ENCODE measurements around the gene CCNYL1.
"Not testable (repeated sequence)": the region's sequence is repeated elsewhere in the genome, so short reads cannot be mapped to it uniquely, and the experiment has no call there.

The CCNYL1 gene

GRCh38 chr2:207688597-207688996, 22.8 kb upstream of the CCNYL1 start:
- ATAC-seq (replicated peaks) (no peak), DNase-seq (no peak)

GRCh38 chr2:207690845-207691461, 20.5 kb upstream of the CCNYL1 start:
- H3K36me3 Mint-ChIP-seq (ENCODE audit: insufficient read depth); DNase-seq; H3K27ac Mint-ChIP-seq; H3K9me3 Mint-ChIP-seq; H3K27me3 Mint-ChIP-seq; H3K4me3 Mint-ChIP-seq; ATAC-seq (replicated peaks); H3K4me1 Mint-ChIP-seq (ENCODE audit: low read depth in 2 of 2): not testable (repeated sequence)

More at GRCh38 chr2:207688597-207688996, 22.8 kb upstream of the CCNYL1 start:
- H3K27me3 Mint-ChIP-seq = peaks cover 0 to 6% of the 10 kb centered on the region in 2 donors
- no peaks in the 10 kb centered on the region for H3K9me3 Mint-ChIP-seq
- H3K36me3 Mint-ChIP-seq (ENCODE audit: insufficient read depth) = no peaks in the 10 kb centered on the region
- no peak overlapping the region for H3K27ac Mint-ChIP-seq
- peaks cover 0 to 3% of the 10 kb centered on the region in 2 donors for H3K4me1 Mint-ChIP-seq (ENCODE audit: low read depth in 2 of 2)
- no peak overlapping the region for H3K4me3 Mint-ChIP-seq

DNA sequence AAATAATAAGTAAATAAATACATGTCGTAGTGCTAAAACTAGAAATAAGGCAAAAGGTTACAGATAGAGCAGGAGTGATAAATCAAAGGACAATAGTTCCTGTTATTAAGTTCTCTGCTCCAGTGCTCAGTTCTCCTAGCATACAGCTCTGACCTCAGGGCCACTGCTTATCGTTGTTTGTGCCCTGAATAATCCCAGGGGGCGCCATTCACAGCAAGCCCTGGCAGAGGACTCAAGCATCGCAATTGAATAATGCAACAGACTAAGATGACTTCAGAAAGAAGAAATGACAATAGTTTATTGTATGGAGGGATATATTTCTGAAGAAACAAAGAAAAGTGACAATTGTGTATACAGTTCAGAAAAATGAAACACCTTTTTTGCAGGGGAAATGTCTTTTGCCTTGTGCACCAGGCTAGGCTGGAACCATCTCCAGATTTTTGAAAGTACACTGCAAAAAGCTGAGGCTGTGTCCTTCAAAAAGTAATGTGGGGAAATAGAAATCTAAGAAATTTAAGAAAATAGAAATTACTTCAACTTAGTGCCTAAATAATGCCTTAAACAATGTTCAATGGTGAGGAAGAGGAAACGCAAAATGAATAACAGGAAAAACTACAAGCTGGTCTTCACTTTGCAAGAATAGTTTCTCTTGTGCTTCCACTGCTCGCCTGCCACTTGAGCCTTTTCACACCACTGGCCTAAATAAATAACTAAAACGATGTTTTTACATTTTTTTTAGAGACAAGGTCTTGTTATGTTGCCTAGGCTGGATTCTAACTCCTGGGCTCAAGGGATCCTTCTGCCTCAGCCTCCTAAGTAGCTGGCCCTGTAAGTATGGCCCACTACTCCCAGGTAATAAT, 19.0 kb upstream of the CCNYL1 start:
- peaks cover 0 to 5% of the 10 kb centered on the region in 2 donors for H3K27me3 Mint-ChIP-seq
- H3K9me3 Mint-ChIP-seq = no peaks in the 10 kb centered on the region
- peaks cover 0 to 3% of the 10 kb centered on the region in 2 donors for H3K4me1 Mint-ChIP-seq (ENCODE audit: low read depth in 2 of 2)
- H3K27ac Mint-ChIP-seq = no peak overlapping the region
- H3K4me3 Mint-ChIP-seq = no peak overlapping the region
- peak; percentile 31 to 44 (median 44) for DNase-seq
- ATAC-seq (replicated peaks) = peak; percentile 69
- no peaks in the 10 kb centered on the region for H3K36me3 Mint-ChIP-seq (ENCODE audit: insufficient read depth)

DNA sequence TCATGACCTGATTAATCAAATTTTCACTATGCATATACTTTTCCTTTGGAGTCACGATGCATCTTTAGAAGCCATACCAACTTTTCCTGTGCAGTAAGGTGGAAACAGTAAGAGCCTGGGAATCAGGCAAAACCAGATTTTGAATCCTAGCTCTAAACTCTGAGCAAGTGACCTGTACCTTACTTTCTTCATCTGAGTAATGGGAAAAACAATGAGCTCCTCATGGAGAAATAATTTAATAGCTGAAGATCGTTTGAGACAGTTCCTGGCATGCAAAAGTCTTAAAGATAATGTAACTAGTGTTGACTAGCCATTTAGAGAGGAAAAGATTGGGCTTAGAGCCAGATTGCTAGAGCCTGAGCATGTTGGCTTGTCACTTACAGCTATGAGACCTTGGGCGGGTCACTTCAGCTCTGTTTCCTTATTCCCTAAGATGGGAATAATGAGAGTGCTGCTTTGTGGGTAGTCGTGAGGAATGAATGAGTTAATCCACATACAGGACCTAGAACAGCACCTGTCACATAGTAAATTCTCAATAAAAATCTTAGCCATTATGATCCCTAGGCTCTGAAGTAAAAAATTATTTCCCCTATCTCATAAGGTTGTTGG, 17.7 kb upstream of the CCNYL1 start:
- Mint-ChIP-seq H3K9me3 (no peaks in the 10 kb centered on the region), H3K27me3 (peaks cover 0 to 13% of the 10 kb centered on the region in 2 donors), H3K4me3 (no peak overlapping the region), H3K36me3 (ENCODE audit: insufficient read depth) (no peaks in the 10 kb centered on the region), H3K4me1 (ENCODE audit: low read depth in 2 of 2) (peaks cover 0 to 3% of the 10 kb centered on the region in 2 donors), H3K27ac (no peak overlapping the region)
- ATAC-seq (replicated peaks) = no peak
- DNase-seq = no peak

DNA sequence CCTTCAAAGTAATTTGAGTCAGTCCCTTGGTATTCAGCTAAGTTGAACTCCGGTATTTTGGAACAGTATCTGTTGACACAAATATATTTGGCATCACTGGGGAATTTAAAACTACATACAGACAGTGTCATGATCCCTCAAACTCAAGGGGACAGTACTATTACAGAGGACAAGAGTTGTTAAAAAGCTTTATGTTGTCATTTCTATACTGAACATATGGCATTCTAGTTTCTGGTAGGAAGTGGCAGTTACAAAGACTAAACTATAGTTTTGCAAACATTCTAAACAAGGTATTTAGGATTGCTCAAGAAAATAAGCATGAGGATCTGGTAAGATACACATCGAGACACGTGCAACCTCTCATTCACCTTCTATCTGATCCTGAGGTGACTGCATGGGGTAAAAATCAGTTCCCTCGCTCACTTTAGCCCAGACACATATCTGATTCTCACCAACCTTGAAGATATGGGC, 16.6 kb upstream of the CCNYL1 start:
- Mint-ChIP-seq H3K27me3 (peaks cover 0 to 16% of the 10 kb centered on the region in 2 donors), H3K4me1 (ENCODE audit: low read depth in 2 of 2) (peaks cover 0 to 3% of the 10 kb centered on the region in 2 donors), H3K4me3 (no peak overlapping the region), H3K27ac (no peak overlapping the region), H3K36me3 (ENCODE audit: insufficient read depth) (no peaks in the 10 kb centered on the region), H3K9me3 (no peaks in the 10 kb centered on the region)
- ATAC-seq (replicated peaks) (no peak), DNase-seq (no peak)

DNA sequence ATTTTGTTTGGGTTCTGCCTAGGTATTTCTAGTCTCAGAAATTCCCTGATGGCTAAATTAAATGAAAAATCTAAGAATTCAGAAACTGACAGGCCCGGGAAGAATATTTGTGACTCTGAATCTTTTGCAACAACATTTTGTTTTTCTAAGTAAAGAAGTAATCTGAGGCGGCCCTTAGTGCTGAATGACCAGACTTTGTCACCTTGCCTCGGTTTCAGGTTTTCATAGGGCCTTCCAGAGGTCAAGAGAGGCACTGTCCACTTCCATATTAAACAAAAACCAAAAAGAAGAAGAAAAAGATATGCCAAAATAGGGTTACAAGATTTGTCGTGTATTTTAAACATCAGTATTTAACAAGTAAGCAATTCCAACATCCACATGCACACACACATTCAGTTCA, 16.1 kb upstream of the CCNYL1 start:
- no peaks in the 10 kb centered on the region for H3K9me3 Mint-ChIP-seq
- no peak overlapping the region for H3K27ac Mint-ChIP-seq
- no peak for DNase-seq
- H3K27me3 Mint-ChIP-seq = peaks cover 0 to 16% of the 10 kb centered on the region in 2 donors
- peaks cover 0 to 3% of the 10 kb centered on the region in 2 donors for H3K4me1 Mint-ChIP-seq (ENCODE audit: low read depth in 2 of 2)
- ATAC-seq (replicated peaks) = no peak
- no peaks in the 10 kb centered on the region for H3K36me3 Mint-ChIP-seq (ENCODE audit: insufficient read depth)
- no peak overlapping the region for H3K4me3 Mint-ChIP-seq

GRCh38 chr2:207696911-207697310, 14.5 kb upstream of the CCNYL1 start:
- not testable (repeated sequence) for H3K27ac Mint-ChIP-seq; H3K36me3 Mint-ChIP-seq (ENCODE audit: insufficient read depth); DNase-seq; H3K4me3 Mint-ChIP-seq; H3K9me3 Mint-ChIP-seq; ATAC-seq (replicated peaks); H3K4me1 Mint-ChIP-seq (ENCODE audit: low read depth in 2 of 2)
- peaks cover 0 to 16% of the 10 kb centered on the region in 2 donors for H3K27me3 Mint-ChIP-seq

- ATAC-seq (replicated peaks) (no peak), DNase-seq (no peak)
- Mint-ChIP-seq H3K4me1 (ENCODE audit: low read depth in 2 of 2) (no peaks in the 10 kb centered on the region), H3K27ac (no peak overlapping the region), H3K27me3 (peaks cover 0 to 16% of the 10 kb centered on the region in 2 donors), H3K36me3 (ENCODE audit: insufficient read depth) (no peaks in the 10 kb centered on the region), H3K9me3 (no peaks in the 10 kb centered on the region), H3K4me3 (no peak overlapping the region)
Measured at GRCh38 chr2:207697411-207697810, 14.0 kb upstream of the CCNYL1 start.

- DNase-seq = no peak
Measured at GRCh38 chr2:207698301-207698700, 13.1 kb upstream of the CCNYL1 start.

DNA sequence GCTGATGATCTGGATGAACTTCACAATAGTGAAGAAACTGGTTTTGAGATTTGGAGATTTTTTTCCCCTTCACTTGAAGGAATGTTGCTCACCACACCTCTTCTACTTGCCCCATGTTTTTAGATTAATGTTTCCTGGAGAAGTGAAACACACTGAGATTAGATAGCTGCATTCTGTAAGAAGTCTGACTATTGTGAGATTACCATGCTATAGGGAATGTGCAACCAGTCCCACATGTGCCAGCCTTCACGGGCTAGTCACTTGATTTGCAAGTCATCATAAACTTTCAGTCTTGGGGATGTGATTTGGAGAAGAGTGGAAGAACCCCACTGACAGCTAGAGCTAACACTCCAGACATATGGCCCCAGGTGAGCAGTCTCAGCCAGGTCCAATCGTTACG, 7.4 kb upstream of the CCNYL1 start:
- ATAC-seq (replicated peaks) = no peak
- DNase-seq = no peak
- Mint-ChIP-seq H3K36me3 (ENCODE audit: insufficient read depth) (no peaks in the 10 kb centered on the region), H3K9me3 (no peaks in the 10 kb centered on the region), H3K27ac (no peak overlapping the region), H3K4me3 (no peak overlapping the region), H3K27me3 (peaks cover 0 to under 1% of the 10 kb centered on the region in 2 donors), H3K4me1 (ENCODE audit: low read depth in 2 of 2) (no peaks in the 10 kb centered on the region)

More at GRCh38 chr2:207698301-207698700, 13.1 kb upstream of the CCNYL1 start:
- no peaks in the 10 kb centered on the region for H3K4me1 Mint-ChIP-seq (ENCODE audit: low read depth in 2 of 2)
- no peak overlapping the region for H3K4me3 Mint-ChIP-seq
- H3K27ac Mint-ChIP-seq = no peak overlapping the region
- peaks cover 0 to 16% of the 10 kb centered on the region in 2 donors for H3K27me3 Mint-ChIP-seq
- no peaks in the 10 kb centered on the region for H3K9me3 Mint-ChIP-seq
- ATAC-seq (replicated peaks) = no peak
- H3K36me3 Mint-ChIP-seq (ENCODE audit: insufficient read depth) = no peaks in the 10 kb centered on the region

DNA sequence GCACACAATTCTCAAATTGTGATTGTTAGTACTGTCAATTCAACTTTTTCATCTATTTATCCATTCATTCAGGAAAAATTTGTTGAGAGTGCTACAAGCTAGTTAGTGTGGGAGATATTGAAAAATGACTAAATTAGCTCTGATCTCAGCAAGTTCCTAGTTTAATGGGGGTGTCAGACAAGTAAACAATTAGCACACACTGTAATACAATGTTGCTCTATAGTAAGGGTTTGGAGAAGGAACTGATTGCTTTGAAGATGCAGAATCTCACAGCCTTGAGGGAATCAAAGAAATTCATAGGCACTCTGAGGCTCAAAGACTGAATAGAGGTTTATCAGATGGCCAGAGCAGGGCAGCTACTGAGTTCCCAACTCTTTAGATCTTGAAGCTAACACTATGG, 6.8 kb upstream of the CCNYL1 start:
- H3K36me3 Mint-ChIP-seq (ENCODE audit: insufficient read depth) = no peaks in the 10 kb centered on the region
- H3K4me1 Mint-ChIP-seq (ENCODE audit: low read depth in 2 of 2) = no peaks in the 10 kb centered on the region
- no peak overlapping the region for H3K27ac Mint-ChIP-seq

DNA sequence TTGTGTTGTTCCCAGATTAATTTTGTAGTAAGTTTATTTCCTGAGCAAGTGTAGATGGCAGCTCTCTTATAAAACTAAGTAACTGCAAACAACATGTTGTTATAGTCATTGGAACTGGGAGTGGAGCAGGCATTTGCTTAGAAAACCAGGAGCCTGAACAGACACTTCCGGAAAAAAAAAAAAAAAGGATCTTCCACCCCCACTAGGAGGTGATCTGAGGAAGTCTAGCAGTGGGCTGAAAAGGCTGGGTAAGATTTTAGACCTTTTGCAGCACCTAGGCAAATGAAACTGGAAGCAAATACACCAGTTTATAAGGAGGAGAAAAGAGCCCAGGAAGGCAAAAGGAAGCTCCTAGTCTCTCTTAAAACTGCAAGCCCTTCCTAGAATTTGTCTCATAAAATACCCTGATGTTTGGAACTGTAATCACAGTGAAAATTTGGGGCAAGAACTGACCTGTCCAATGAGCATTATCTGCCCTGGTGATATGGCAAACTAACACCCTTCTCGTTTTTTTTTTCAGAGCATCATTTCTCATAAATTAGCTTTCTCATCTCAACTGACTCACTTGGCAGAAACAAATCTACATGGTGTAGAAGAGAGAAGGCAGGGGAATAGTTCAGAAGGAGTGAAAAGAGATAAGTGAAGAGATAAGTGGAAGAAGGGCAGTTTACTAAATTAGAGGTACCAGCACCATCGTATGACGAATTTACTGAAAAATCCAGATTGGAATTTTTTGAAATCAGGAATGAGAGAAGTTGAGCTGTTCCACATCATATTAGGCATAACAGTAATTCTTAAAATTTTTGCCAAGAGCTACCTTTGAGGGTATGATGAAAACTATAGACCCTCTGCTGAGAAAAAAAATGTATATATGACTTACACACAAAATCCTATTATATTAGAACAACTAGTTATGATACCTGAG, 4.2 kb upstream of the CCNYL1 start:
- no peaks in the 10 kb centered on the region for H3K9me3 Mint-ChIP-seq
- peaks cover 4 to 6% of the 10 kb centered on the region in 2 donors for H3K4me1 Mint-ChIP-seq (ENCODE audit: low read depth in 2 of 2)
- no peaks in the 10 kb centered on the region for H3K27me3 Mint-ChIP-seq
- H3K36me3 Mint-ChIP-seq (ENCODE audit: insufficient read depth) = peaks cover 9% of the 10 kb centered on the region
- no peak overlapping the region for H3K27ac Mint-ChIP-seq
- no peak overlapping the region for H3K4me3 Mint-ChIP-seq
- DNase-seq (no peak), ATAC-seq (replicated peaks) (no peak)

More for the DNA sequence above, 6.8 kb upstream of the CCNYL1 start:
- H3K9me3 Mint-ChIP-seq = no peaks in the 10 kb centered on the region
- H3K27me3 Mint-ChIP-seq = no peaks in the 10 kb centered on the region
- ATAC-seq (replicated peaks) = no peak
- H3K4me3 Mint-ChIP-seq = no peak overlapping the region
- DNase-seq = no peak

All from effector memory CD8-positive, alpha-beta T cell (primary cell).